ENCODE data around the gene CYP1B1. TPM values are rescaled to one million over a fixed set of nuclear protein-coding genes. Genes with fewer than 3 reads are reported as not detected.

The CYP1B1 gene
- total RNA-seq, result 50.4 to 55.6 TPM (median 54.5 TPM) in 3 replicates

GRCh38 chr2:38075507-38076151 lies at the start of gene CYP1B1:
Gene CYP1B1 (minus strand): TSS chr2:38076151. CDS start chr2:38075388, 763 bp downstream.
- H3K9me3 Mint-ChIP-seq, result no peaks in the 10 kb centered on the region
- peak in 1 of 2 experiments; percentile 44 for DNase-seq (ENCODE audit: low spot score in 2 of 2, unreplicated experiment in 2 of 2)
- TF ChIP-seq CTCF (IDR thresholded peaks at IDR 0.05; ENCODE audit: unreplicated experiment), result no peak
- peaks cover 5% of the 10 kb centered on the region for H3K36me3 Mint-ChIP-seq
- H3K27ac Mint-ChIP-seq, result peak within 1 kb of the TSS; percentile 95
- peaks cover 49% of the 10 kb centered on the region for H3K27me3 Mint-ChIP-seq (ENCODE audit: low read depth)
- H3K4me3 Mint-ChIP-seq, result peak within 1 kb of the TSS; percentile 77
- H3K4me1 Mint-ChIP-seq, result peaks cover 59% of the 10 kb centered on the region

- peaks cover 17% of the 10 kb centered on the region for H3K36me3 Mint-ChIP-seq
- H3K4me1 Mint-ChIP-seq, result peaks cover 25% of the 10 kb centered on the region
- no peak for DNase-seq (ENCODE audit: low spot score in 2 of 2, unreplicated experiment in 2 of 2)
- peaks cover 15% of the 10 kb centered on the region for H3K9me3 Mint-ChIP-seq
- no peak overlapping the region for H3K27ac Mint-ChIP-seq
- H3K27me3 Mint-ChIP-seq (ENCODE audit: low read depth), result no peaks in the 10 kb centered on the region
- TF ChIP-seq CTCF (IDR thresholded peaks at IDR 0.05; ENCODE audit: unreplicated experiment), result no peak
- no peak overlapping the region for H3K4me3 Mint-ChIP-seq
These were observed 49.1 kb upstream of the CYP1B1 start for GRCh38 chr2:38125007-38125406.

- no peak for TF ChIP-seq CTCF (IDR thresholded peaks at IDR 0.05; ENCODE audit: unreplicated experiment)
- Mint-ChIP-seq H3K27ac (no peak overlapping the region), H3K4me3 (no peak overlapping the region), H3K27me3 (ENCODE audit: low read depth) (no peaks in the 10 kb centered on the region), H3K36me3 (peaks cover 17% of the 10 kb centered on the region), H3K9me3 (peaks cover 15% of the 10 kb centered on the region), H3K4me1 (peaks cover 31% of the 10 kb centered on the region)
- DNase-seq (ENCODE audit: low spot score in 2 of 2, unreplicated experiment in 2 of 2), result no peak
These were observed 48.0 kb upstream of the CYP1B1 start for GRCh38 chr2:38123911-38124310.

GRCh38 chr2:38122344-38122743 lies 46.4 kb upstream of the CYP1B1 start:
- Mint-ChIP-seq H3K27me3 (ENCODE audit: low read depth) (no peaks in the 10 kb centered on the region), H3K27ac (no peak overlapping the region), H3K36me3 (peaks cover 11% of the 10 kb centered on the region), H3K4me3 (no peak overlapping the region), H3K9me3 (peaks cover 10% of the 10 kb centered on the region), H3K4me1 (peaks cover 31% of the 10 kb centered on the region)
- DNase-seq (ENCODE audit: low spot score in 2 of 2, unreplicated experiment in 2 of 2), result no peak
- TF ChIP-seq CTCF (IDR thresholded peaks at IDR 0.05; ENCODE audit: unreplicated experiment), result no peak

- Mint-ChIP-seq H3K27ac (no peak overlapping the region), H3K4me3 (no peak overlapping the region), H3K36me3 (peaks cover 4% of the 10 kb centered on the region), H3K9me3 (peaks cover 1% of the 10 kb centered on the region), H3K4me1 (peaks cover 31% of the 10 kb centered on the region), H3K27me3 (ENCODE audit: low read depth) (no peaks in the 10 kb centered on the region)
- no peak for DNase-seq (ENCODE audit: low spot score in 2 of 2, unreplicated experiment in 2 of 2)
- TF ChIP-seq CTCF (IDR thresholded peaks at IDR 0.05; ENCODE audit: unreplicated experiment), result no peak
These were observed 45.5 kb upstream of the CYP1B1 start for GRCh38 chr2:38121481-38121880.
